C1 segment of cervical spinal cord (tissue), 14 donors: ENCODE data around the gene RAB3A.

ENCODE experiments used
- DNase-seq, 14 donors: peaks; one replicate each; lab custom pipeline; 2025; lab: John Stamatoyannopoulos, UW

RAB3A gene

GRCh38 chr19:18202397-18202777 is 1.5 kb downstream of the RAB3A start:
- DNase-seq = no peak

GRCh38 chr19:18198374-18198773 is 5.5 kb downstream of the RAB3A start:
- no peak for DNase-seq

GRCh38 chr19:18197941-18198340 is 5.9 kb downstream of the RAB3A start:
- no peak for DNase-seq

DNA sequence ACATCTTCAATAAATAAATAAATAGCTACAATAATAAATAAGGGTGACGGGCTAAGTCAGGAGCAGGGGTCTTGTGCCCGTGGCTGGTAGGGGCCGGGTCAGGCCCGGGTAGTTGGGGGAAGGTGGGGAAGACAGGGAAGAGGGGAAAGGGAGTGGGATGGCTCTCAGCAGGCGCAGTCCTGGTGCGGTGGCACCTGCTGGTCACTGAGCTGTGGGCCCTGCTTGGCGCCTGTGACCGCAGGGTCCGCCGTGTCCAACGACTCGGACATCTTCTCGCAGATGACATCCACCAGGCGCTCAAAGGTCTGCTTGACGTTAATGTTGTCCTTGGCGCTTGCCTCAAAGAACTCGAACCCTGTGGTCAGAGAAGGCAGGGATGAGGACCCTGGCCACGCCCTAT is 6.5 kb downstream of the RAB3A start:
- DNase-seq = no peak

DNA sequence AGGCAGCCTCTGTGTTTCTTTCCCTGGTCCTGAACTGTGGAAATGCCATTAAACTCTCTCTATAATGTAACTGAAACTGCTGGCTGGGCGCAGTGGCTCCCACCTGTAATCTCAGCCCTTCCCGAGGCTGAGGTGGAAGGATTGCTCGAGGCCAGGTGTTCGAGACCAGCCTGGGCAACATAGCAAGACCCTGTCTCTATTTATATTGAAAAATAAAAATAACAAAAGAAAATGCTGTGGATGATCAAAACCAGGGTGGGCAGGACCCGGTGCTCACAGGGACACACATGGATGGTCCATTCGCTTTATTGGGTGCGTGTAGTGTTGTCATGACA is 7.4 kb downstream of the RAB3A start:
- no peak for DNase-seq

- peak in 4 of 14 donors; percentile 8 to 55 (median 18) for DNase-seq
Measured at GRCh38 chr19:18194554-18195238, 9.1 kb downstream of the RAB3A start.

GRCh38 chr19:18194181-18194530 is 9.7 kb downstream of the RAB3A start:
- no peak for DNase-seq

DNA sequence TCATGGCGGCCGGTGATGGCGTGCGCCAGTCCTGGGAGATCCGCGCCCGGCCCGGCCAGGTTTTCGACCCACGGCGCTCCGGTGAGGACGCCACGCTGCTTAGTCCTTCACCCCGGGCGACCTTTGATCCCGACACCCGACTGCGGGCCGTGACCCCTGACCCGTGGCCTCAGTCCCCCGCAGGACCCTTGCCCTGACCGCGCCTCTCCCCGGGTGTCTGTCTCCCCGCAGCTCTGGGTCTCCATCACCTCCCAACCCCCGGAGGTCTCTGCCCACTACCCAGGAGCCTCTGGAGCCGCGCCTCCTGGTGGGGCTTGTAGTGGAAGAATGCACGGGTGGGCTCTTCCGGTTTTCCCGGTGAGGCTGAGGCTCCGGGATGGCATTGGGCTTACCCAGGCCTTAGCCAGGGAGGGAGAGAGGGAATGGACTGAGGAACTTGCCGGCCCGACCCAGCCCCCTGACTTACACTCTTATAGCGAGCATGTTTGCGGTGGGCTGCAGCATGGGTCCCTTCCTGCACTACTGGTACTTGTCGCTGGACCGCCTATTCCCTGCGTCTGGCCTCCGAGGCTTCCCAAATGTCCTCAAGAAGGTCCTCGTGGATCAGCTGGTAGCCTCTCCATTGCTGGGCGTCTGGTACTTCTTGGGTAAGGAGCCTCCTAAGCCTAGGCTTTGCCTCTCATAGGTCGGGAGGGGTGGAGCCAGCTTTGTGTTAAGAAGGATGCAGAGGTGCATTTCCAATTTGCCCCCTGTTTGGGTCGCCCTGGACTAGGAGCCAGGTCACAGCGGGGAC is 10.3 kb downstream of the RAB3A start:
- DNase-seq = no peak

DNA sequence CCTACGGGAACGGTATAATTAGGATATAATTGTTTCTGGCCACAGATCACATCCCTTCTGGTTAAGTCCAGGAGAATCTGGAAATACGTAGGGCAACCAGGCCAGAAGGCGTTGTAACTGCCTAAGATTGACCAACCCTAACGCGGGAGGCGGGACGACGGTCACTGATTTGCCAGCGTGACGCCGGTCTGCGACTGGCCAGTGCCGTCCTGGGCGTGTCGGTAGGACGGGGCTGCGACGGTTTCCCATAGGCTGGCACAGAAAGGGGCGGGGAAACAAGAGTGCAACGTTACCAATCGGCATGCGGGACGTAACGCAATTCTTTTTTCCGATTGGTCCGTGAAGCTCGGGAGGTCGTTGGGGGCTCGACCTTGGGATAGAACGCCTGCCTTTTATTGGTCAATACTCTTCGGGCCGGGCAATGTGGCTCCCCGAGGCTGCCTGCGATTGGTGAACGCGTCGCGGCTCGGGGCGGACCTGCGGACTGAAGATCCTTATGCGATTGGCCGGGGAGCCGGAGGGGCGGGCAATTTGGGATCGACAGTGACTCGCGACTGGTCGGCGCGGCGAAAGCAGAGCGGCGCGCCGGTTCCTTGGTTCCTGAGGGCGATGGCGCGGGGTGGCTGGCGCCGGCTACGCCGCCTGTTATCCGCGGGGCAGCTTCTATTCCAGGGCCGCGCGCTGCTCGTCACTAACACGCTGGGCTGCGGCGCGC is 11.0 kb downstream of the RAB3A start, which contains the start of gene MPV17L2:
Gene MPV17L2, plus strand, starts transcription at position 546 of the 715 bp plus-strand sequence. Its CDS starts 64 bp downstream, at position 610.
- peak; percentile 94 to 100 (median 99) for DNase-seq

- no peak for DNase-seq
Measured at GRCh38 chr19:18191640-18192062, 12.2 kb downstream of the RAB3A start.

GRCh38 chr19:18190278-18190677 is 13.6 kb downstream of the RAB3A start:
- DNase-seq = no peak

DNA sequence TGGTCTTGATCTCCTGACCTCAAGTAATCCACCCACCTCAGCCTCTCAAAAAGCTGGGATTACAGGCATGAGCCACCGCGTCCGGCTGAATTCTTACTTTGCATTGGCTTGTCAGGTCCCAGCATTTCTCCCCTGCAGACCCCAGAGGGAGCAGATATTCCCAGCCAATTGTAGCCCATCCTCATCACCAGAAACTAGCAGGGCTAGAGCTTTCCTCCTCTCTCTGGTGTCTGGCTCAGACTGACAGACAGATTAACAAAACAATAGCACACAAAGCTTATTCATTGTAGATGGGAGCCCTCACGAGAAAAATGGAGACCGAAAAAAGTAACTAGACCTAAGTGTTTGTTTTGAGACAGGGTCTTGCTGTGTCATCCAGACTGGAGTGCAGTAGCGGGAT is 18.3 kb downstream of the RAB3A start:
- DNase-seq = no peak

DNA sequence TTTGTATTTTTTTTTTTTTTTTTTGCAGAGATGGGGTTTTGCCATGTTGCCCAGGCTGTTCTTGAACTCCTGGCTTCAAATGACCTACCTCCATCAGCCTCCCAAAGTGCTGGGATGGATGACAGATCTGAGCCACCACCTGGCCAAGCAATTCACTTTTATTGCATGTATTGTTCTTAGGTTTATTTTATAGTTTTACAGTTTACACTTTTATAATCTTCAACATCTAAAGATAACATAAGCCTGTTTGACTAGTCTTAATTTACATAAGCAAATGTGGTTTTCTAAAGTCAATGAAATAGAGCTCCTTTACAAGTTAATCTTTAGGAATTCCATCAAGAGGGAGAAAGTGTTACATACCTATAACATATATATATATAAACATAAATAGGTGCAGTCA is 20.3 kb downstream of the RAB3A start:
- no peak for DNase-seq

GRCh38 chr19:18179957-18180356 is 23.9 kb downstream of the RAB3A start:
- DNase-seq = no peak

- no peak for DNase-seq
Measured at GRCh38 chr19:18176367-18177310, 27.2 kb downstream of the RAB3A start.

DNA sequence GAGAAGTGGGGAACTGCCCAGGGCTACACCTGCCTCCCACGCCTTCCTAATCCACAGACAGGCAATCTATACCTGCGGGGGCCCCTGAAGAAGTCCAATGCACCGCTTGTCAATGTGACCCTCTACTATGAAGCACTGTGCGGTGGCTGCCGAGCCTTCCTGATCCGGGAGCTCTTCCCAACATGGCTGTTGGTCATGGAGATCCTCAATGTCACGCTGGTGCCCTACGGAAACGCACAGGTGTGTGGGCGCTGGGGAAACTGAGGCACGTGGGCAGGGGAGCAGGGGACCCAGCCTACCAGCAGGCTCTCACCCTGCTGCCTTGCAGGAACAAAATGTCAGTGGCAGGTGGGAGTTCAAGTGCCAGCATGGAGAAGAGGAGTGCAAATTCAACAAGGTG is 28.9 kb downstream of the RAB3A start:
- DNase-seq = no peak

GRCh38 chr19:18173572-18174288 is 30.1 kb downstream of the RAB3A start, which contains the start of gene IFI30:
TSS of gene IFI30 (plus strand) at chr19:18173813. CDS start at chr19:18173842, 29 bp downstream.
- DNase-seq = peak in 7 of 14 donors; percentile 17 to 60 (median 45)

GRCh38 chr19:18173054-18173571 is 30.7 kb downstream of the RAB3A start:
- DNase-seq = peak in 6 of 14 donors; percentile 18 to 49 (median 40)

DNA sequence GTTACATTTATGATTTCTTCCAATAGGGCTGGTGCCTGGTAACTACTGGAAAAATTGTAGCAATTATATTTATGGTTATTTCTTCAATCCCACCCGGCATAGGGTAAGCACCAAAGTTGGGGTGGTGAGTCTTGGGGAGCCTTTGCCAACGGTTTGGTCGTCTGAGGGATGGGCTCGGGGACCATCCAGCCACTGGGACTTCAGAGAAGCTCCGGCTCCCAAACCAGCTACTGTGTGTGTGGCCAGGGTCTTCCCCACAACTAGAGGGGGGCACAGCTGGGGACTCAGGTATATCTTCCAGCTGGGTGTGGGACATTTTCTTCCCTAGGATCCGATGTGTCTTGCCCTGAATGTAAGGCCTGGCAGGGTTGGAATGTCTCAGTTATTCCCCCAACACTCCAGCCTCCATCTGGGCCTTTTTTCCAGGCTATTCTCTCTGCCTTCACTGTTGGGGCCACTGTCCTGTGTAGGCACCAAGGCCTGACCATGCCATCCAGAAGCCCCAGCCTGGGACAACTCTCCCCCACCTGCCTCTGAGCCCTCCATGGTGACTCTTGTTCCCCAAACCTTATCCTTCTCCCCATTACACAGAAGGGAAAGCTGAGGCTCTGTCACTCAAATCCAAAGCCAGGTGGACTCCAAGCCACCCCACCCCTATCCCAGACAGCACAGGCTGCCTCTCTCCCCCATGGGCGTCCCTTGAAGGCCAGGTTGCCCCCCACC is 31.4 kb downstream of the RAB3A start:
- DNase-seq = no peak
